NCI-H526 treated with DMSO at 0.1 percent for 48 hours (cell line): Measurements from ENCODE around the gene WDR6.

Experiments used
- DNase-seq: peaks from one replicate; lab custom pipeline; 2025; lab: John Stamatoyannopoulos, UW

WDR6 gene

DNA sequence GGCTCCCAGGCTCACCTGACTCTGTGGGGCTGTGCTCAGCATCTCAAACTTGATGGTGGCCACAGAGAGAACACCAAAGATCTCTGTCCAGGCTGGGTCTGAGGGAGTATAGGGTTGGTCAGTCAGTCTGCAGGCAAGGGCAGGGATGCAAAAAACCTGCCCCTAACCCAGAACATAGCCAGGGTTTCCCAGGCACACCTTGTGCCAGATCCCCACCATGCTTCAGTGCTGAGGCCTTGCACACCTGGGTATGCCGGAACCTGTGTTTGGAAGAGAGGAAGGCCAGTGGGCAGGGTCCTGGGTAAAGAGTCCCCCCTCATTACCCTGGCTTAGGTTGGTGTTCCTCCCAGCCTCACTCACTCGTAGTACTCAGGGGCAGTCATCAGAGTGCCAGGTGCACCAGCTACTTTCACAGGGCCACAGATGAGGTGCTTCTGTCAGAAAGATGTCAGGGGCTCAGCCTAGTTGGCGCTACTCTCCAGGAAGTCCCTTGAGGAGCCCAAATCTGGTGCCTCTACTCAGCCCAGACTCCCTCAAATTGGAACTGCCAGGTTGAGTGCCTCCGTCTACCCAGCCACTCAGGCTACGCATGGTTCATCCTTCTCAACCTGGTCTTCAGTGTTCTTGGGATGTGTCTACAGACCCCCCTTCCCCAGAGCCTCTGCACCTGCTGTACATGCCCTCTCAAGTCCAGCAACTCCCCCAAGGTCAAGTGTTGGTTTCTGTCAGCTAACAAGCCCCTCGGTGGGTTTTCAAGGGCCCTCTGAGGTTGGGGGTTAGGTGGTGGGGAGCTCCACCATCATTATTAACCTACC lies 9.4 kb downstream of the WDR6 start:
- DNase-seq, result no peak

DNA sequence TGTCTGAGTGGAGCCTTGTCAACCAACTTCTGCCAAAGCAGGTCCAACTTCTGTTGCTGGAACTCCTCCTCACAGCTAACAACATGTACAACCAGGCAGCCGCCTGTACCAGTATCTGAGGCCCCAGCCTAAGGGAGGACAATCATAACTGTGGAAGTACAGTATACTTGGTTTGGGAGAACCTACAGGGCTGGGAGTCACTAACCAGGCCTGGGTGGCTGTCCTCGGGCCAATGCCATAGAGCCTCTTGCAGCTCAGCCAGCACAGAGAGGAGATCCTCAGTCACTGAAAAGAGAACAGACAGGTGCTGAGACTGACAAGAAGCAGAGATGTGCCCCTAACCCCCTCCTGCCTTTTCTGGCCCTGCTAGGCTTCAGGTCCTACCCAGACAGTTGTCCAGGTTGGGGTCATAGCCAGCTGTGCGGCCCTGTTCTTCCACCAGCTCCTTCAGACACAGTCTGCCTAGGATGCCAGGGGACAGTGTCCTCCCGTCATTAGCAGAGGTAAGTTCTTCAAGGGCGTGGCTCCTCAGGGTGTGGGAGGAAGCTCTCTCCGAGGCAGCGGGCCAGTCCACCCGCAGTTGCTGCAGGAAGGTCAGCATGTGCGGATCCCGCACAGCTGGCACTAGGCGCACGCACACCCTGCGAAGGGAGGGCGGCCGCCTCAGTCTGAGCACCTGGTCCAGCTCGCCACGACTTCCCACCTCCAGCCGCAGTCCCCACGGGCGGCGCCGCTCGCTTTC lies 10.2 kb downstream of the WDR6 start:
- no peak for DNase-seq

DNA sequence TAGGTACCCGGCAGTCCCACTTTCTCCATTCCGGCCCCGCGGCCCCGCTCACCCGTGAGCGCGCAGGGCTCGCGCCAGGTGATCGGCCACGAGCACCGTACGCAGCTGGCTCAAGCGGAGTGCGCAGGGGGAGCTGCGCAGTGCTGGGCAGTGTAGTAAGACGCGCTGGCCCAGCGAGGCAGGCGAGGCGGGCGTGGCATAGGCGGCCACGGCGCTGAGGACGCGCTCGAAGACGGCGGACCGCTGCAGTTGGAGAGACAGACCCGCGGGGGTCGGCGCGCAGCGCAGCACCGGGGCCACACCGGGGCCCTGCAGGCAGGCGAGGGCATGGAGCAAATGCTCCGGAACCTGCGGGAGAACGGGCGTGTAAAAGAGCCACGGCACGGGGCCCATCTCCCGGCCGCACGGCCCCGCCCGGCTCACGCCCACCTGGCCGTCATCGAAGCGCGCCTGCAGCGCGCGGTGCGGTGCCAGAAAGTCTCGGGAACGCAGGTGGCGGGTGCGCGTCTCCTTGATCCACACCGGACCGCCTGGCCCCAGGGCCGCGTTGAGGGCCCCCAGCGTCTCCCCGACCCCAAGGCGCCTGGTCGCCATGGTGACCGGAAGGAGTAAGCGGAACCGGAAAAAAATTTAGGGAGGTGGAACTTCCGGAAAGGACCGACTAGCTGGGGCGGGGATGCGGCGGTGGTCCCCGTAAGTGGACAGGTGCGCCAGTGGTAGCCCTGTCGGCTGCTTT lies 10.9 kb downstream of the WDR6 start, which contains the start of gene DALRD3:
Gene DALRD3 (minus strand): TSS at position 610 of the 736 bp plus-strand sequence. CDS start 16 bp downstream, at position 594.
- peak; percentile 62 for DNase-seq

GRCh38 chr3:49018707-49019006 lies 11.5 kb downstream of the WDR6 start:
- DNase-seq, result peak; percentile 59

GRCh38 chr3:49019941-49020329 lies 12.7 kb downstream of the WDR6 start:
- peak; percentile 8 for DNase-seq

GRCh38 chr3:49020330-49021212 lies 13.4 kb downstream of the WDR6 start:
- DNase-seq, result no peak

DNA sequence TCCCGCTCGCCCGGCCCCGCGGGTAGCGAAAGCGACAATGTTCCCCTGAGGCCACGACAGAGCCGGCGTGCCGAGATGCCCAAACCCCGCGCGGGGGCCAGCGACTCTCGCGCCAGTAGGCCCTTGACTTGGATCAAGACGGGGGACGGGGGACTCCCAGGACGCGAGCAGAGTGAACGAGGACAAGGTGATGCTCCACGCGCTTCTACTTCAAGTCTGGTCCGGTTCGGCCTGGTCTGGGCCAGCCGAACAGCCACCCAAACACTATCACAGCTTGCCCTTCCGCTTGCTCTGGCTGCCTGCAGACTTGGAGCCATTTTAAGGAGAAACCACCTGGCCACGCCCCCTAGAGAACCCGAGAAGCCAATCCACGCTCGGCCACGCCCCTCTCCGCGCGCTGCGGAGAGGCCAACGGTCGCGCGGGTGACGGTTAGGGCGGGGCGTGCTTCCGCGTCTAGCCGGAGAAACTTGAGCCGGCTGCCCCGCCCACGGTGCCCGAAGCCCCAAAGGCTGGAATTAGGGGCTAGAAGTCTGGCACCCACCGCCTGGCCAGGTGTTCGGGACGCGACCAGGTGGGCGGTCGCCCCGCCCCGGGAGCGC lies 14.1 kb downstream of the WDR6 start:
- peak; percentile 97 for DNase-seq

- DNase-seq, result peak; percentile 97
Observed at GRCh38 chr3:49021813-49022687, 14.9 kb downstream of the WDR6 start, which contains the start of gene NDUFAF3. Gene NDUFAF3 (plus strand): TSS chr3:49022121. CDS start chr3:49022145, 24 bp downstream.

- no peak for DNase-seq
Observed at GRCh38 chr3:49022688-49023171, 15.5 kb downstream of the WDR6 start.

GRCh38 chr3:49023775-49024174 lies 16.6 kb downstream of the WDR6 start:
- no peak for DNase-seq

DNA sequence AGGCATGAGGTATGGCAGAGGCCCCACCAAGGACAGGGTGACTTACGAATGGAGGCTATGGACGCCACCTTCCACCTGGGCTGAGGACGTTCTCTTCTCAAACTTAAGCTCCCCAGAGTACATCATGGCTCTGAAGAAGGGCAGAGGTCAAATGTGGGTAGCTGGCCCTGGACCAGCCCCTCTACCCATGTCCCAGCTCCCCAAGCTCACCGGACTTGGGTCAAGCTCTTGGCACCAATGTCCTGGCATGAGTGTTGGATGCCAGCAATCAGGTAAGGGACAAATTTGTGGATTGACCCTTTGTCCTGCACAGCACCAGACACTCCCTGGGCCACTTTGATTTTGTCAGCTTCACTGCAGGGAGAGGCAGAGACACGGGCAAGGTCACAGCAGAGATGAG lies 17.3 kb downstream of the WDR6 start:
- no peak for DNase-seq

- no peak for DNase-seq
Observed at GRCh38 chr3:49025005-49025792, 18.0 kb downstream of the WDR6 start.

GRCh38 chr3:49025793-49026520 lies 18.8 kb downstream of the WDR6 start:
- no peak for DNase-seq

- DNase-seq, result no peak
Observed at GRCh38 chr3:49026536-49026935, 19.3 kb downstream of the WDR6 start.

- DNase-seq, result no peak
Observed at GRCh38 chr3:49027634-49028033, 20.4 kb downstream of the WDR6 start.

GRCh38 chr3:49028298-49028672 lies 21.1 kb downstream of the WDR6 start:
- DNase-seq, result no peak

GRCh38 chr3:49028673-49029562 lies 21.7 kb downstream of the WDR6 start, which contains the start of gene IMPDH2:
Gene IMPDH2 (minus strand): TSS chr3:49029398. CDS start chr3:49029350, 48 bp downstream.
- DNase-seq, result peak; percentile 70

DNA sequence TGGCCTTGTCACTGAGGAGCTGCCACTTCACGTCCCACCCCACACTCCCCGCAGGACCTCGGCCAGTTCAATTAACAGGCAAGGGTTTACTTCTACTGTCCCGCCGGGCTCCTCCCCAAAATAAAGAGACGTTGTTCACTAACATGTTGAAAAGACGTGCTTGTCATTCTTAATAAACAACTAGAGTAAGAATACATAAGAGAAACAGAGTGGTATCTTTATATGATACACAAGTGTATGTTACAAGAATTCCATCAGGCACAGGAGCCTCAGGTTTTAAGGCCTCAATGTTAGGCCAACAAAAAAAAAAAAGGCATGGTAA lies 22.3 kb downstream of the WDR6 start:
- no peak for DNase-seq
